Lower leg skin (tissue), 3 donors: Measurements from ENCODE around the gene PCDHGA10.

Source experiments
- POLR2A ChIP-seq, 2 donors: fragments of 450-650 bp; IDR thresholded peaks; one replicate each; pipeline ENCODE4 v1.6.1; 2016 to 2017; ENCODE audit warnings: antibody characterized with exemption in 2 of 2, mild to moderate bottlenecking in 1 of 2, moderate library complexity in 1 of 2
- TF ChIP-seq, protein P1 (sequence below), 3 donors: fragments of 450-650 bp; IDR thresholded peaks; one replicate each; pipeline ENCODE4 v1.5.1; 2016; ENCODE audit warnings: antibody characterized with exemption in 3 of 3, mild to moderate bottlenecking in 3 of 3, moderate library complexity in 2 of 3

GRCh38 chr5:141431286-141431685 is 18.5 kb downstream of the PCDHGA10 start:
- TF ChIP-seq, protein P1, sequence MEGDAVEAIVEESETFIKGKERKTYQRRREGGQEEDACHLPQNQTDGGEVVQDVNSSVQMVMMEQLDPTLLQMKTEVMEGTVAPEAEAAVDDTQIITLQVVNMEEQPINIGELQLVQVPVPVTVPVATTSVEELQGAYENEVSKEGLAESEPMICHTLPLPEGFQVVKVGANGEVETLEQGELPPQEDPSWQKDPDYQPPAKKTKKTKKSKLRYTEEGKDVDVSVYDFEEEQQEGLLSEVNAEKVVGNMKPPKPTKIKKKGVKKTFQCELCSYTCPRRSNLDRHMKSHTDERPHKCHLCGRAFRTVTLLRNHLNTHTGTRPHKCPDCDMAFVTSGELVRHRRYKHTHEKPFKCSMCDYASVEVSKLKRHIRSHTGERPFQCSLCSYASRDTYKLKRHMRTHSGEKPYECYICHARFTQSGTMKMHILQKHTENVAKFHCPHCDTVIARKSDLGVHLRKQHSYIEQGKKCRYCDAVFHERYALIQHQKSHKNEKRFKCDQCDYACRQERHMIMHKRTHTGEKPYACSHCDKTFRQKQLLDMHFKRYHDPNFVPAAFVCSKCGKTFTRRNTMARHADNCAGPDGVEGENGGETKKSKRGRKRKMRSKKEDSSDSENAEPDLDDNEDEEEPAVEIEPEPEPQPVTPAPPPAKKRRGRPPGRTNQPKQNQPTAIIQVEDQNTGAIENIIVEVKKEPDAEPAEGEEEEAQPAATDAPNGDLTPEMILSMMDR (IDR thresholded peaks at IDR 0.05), result no peak
- no peak for TF ChIP-seq POLR2A (IDR thresholded peaks at IDR 0.05)
